Natural killer cell (primary cell): ENCODE results near the gene INPP5B. TPM values are rescaled to one million over a fixed set of nuclear protein-coding genes. Genes with fewer than 3 reads are reported as not detected.

Source experiments
- ATAC-seq, 3 donors: fragments of 150-1000 bp in 2 of 3; fragments of 200-7000 bp in 1 of 3; cut with Tn5 transposase; 1 replicate in 1 of 3; 2 replicates in 2 of 3; pipeline ENCODE4 v1.10.0; 2021; ENCODE audit warnings: mild to moderate bottlenecking in 2 of 3, moderate library complexity in 2 of 3
- DNase-seq, 2 donors: peaks; one replicate each; pipeline versions ENCODE4 v3.0.0 to v3.0.0-alpha.2; 2013 to 2021; ENCODE audit warnings: mixed read lengths in 1 of 2
- H3K27ac ChIP-seq: one replicate; pipeline ENCODE4 v1.5.1; 2013; ENCODE audit warnings: mild to moderate bottlenecking, low read length
- H3K27me3 ChIP-seq: one replicate; pipeline ENCODE4 v1.6.1; 2013; ENCODE audit warnings: low read length; ENCODE audit not compliant: control insufficient read depth, insufficient read depth
- H3K36me3 ChIP-seq: one replicate; pipeline ENCODE4 v1.6.1; 2013; ENCODE audit warnings: low read length; ENCODE audit not compliant: control insufficient read depth, insufficient read depth
- H3K4me1 ChIP-seq: one replicate; pipeline ENCODE4 v1.6.1; 2013; ENCODE audit warnings: low read length; ENCODE audit not compliant: control insufficient read depth, insufficient read depth
- H3K4me3 ChIP-seq: one replicate; pipeline ENCODE4 v1.5.1; 2013; ENCODE audit warnings: low read length
- H3K9me3 ChIP-seq: one replicate; pipeline ENCODE4 v1.6.1; 2013; ENCODE audit warnings: low read length; ENCODE audit not compliant: control insufficient read depth, insufficient read depth
- H3K27ac Mint-ChIP-seq, 2 donors: one replicate each; pipeline ENCODE4 v1.8.0; 2022; ENCODE audit warnings: mild to moderate bottlenecking in 2 of 2, mixed read lengths in 2 of 2, moderate library complexity in 1 of 2
- H3K27me3 Mint-ChIP-seq, 2 donors: one replicate each; pipeline ENCODE4 v1.8.0; 2022; ENCODE audit warnings: low read depth in 2 of 2, mixed read lengths in 2 of 2
- H3K36me3 Mint-ChIP-seq: one replicate; pipeline ENCODE4 v1.8.0; 2022; ENCODE audit warnings: mixed read lengths
- H3K4me1 Mint-ChIP-seq, 2 donors: one replicate each; pipeline ENCODE4 v1.8.0; 2022; ENCODE audit warnings: mixed read lengths in 2 of 2
- H3K4me3 Mint-ChIP-seq: one replicate; pipeline ENCODE4 v1.8.0; 2022; ENCODE audit warnings: mild to moderate bottlenecking, moderate library complexity, mixed read lengths
- H3K9me3 Mint-ChIP-seq, 2 donors: one replicate each; pipeline ENCODE4 v1.8.0; 2022; ENCODE audit warnings: mixed read lengths in 2 of 2
- CTCF ChIP-seq: fragments of 200-600 bp; IDR thresholded peaks from one replicate; pipeline ENCODE4 v1.8.0; 2022; ENCODE audit warnings: antibody characterized with exemption
- WGBS: methylation state at CpG from one replicate; pipeline ENCODE4 v1.1.7; 2013; ENCODE audit warnings: missing lambda C conversion rate; ENCODE audit not compliant: insufficient coverage; 5-methylcytosine and 5-hydroxymethylcytosine counted together
- intact Hi-C: fragments of 100-400 bp; cut with micrococcal nuclease; formaldehyde crosslinking; loops from one replicate; pipeline ENCODE4 v1.14.2; 2022
- total RNA-seq, 4 donors: library from RNA; stranded (reverse); fragments of 120-200 nt in 1 of 4; gene quantifications; one replicate each; pipeline versions ENCODE4 v1.2.3 to v1.2.4, GENCODE V29; 2013 to 2022

INPP5B gene
- total RNA-seq, 3 donors from 2014 or later (not counting 1 experiment from before 2014, with no cell fraction given) = 34.0 to 66.2 (median 54.7) TPM

GRCh38 chr1:37892151-37893047 lies 54.5 kb downstream of the INPP5B start:
- Mint-ChIP-seq H3K4me1 (peaks cover 13 to 14% of the 10 kb centered on the region in 2 donors), H3K27ac (peak overlapping the region; percentile 62 to 73), H3K9me3 (no peaks in the 10 kb centered on the region), H3K4me3 (no peak overlapping the region), H3K27me3 (no peaks in the 10 kb centered on the region), H3K36me3 (peaks cover 11% of the 10 kb centered on the region)
- Histone ChIP-seq H3K27ac (no peak overlapping the region), H3K9me3 (no peaks in the 10 kb centered on the region), H3K4me3 (no peak overlapping the region), H3K4me1 (no peaks in the 10 kb centered on the region), H3K27me3 (no peaks in the 10 kb centered on the region), H3K36me3 (peaks cover 27% of the 10 kb centered on the region)
- DNase-seq = no peak
- intact Hi-C loops = loop anchor here (5.0 kb wide), 1 partner anchor 945 kb away; no protein-coding TSS in a partner anchor
- no peak for TF ChIP-seq CTCF
- ATAC-seq = no peak
- WGBS = 81% methylated on average over 5 of the region's 5 CpGs

GRCh38 chr1:37890378-37891014 lies 56.4 kb downstream of the INPP5B start:
- 44% methylated on average over 2 of the region's 4 CpGs for WGBS

GRCh38 chr1:37888022-37888700 lies 58.7 kb downstream of the INPP5B start:
- 100% methylated on average over 5 of the region's 6 CpGs for WGBS
- Histone ChIP-seq H3K4me1 (no peaks in the 10 kb centered on the region), H3K27ac (no peak overlapping the region), H3K9me3 (no peaks in the 10 kb centered on the region), H3K27me3 (no peaks in the 10 kb centered on the region), H3K36me3 (peaks cover 62% of the 10 kb centered on the region), H3K4me3 (no peak overlapping the region)
- H3K9me3 Mint-ChIP-seq = no peaks in the 10 kb centered on the region
- ATAC-seq = no peak
- DNase-seq = no peak
- no peak for TF ChIP-seq CTCF
- no peak overlapping the region for H3K4me3 Mint-ChIP-seq
- no peaks in the 10 kb centered on the region for H3K27me3 Mint-ChIP-seq
- peaks cover 24% of the 10 kb centered on the region for H3K36me3 Mint-ChIP-seq
- H3K27ac Mint-ChIP-seq = no peak overlapping the region
- intact Hi-C loops = no loop called here
- H3K4me1 Mint-ChIP-seq = peaks cover 5 to 6% of the 10 kb centered on the region in 2 donors

More at GRCh38 chr1:37890378-37891014, 56.4 kb downstream of the INPP5B start:
- peak; percentile 66 for TF ChIP-seq CTCF
- H3K4me1 Mint-ChIP-seq = peaks cover 13 to 14% of the 10 kb centered on the region in 2 donors
- no peaks in the 10 kb centered on the region for H3K9me3 ChIP-seq
- peak overlapping the region; percentile 54 to 85 for H3K27ac Mint-ChIP-seq
- peak in 1 of 2 donors; percentile 64 for DNase-seq
- peaks cover 24% of the 10 kb centered on the region for H3K36me3 Mint-ChIP-seq
- no peaks in the 10 kb centered on the region for H3K4me1 ChIP-seq
- intact Hi-C loops = loop anchor here (1.0 to 5.0 kb wide), 3 partner anchors 85 to 947 kb away; partner anchors contain the start of gene SF3A3
- no peak overlapping the region for H3K4me3 ChIP-seq
- H3K4me3 Mint-ChIP-seq = peak overlapping the region; percentile 32
- peaks cover 41% of the 10 kb centered on the region for H3K36me3 ChIP-seq
- H3K27ac ChIP-seq = peak overlapping the region; percentile 30
- no peaks in the 10 kb centered on the region for H3K27me3 ChIP-seq
- H3K9me3 Mint-ChIP-seq = no peaks in the 10 kb centered on the region
- ATAC-seq = peak; percentile 46 to 76 (median 75)
- no peaks in the 10 kb centered on the region for H3K27me3 Mint-ChIP-seq
